Vagina (tissue), 2 donors: Measurements from ENCODE around the gene DDR2.
"Not testable (repeated sequence)": the region's sequence is repeated elsewhere in the genome, so short reads cannot be mapped to it uniquely, and the experiment has no call there.

Experiments
- CTCF ChIP-seq, 3 experiments: fragments of 450-650 bp in 2 of 3; fragments of 200-600 bp in 1 of 3; sonication (generic) in 1 of 3; IDR thresholded peaks; one replicate each; pipeline ENCODE4 v1.5.1; 2017 to 2019; ENCODE audit warnings: antibody characterized with exemption in 3 of 3, mild to moderate bottlenecking in 2 of 3, moderate library complexity in 2 of 3
- POLR2A ChIP-seq, 2 donors: fragments of 450-650 bp; IDR thresholded peaks; one replicate each; pipeline ENCODE4 v1.6.1; 2017; ENCODE audit warnings: antibody characterized with exemption in 2 of 2, mild to moderate bottlenecking in 2 of 2, moderate library complexity in 2 of 2

- not testable (repeated sequence) for TF ChIP-seq CTCF, POLR2A (IDR thresholded peaks at IDR 0.05)
These were observed 158.7 kb downstream of the DDR2 start for GRCh38 chr1:162790985-162791357.
